GM18867 (cell line): ENCODE measurements around the gene LOXL1.
"Not testable (repeated sequence)": the region's sequence is repeated elsewhere in the genome, so short reads cannot be mapped to it uniquely, and the experiment has no call there.

Experiments
- ATAC-seq: cut with Tn5 transposase; IDR thresholded peaks from one replicate; pipeline ENCODE4 v1.9.1; 2021; ENCODE audit warnings: mild to moderate bottlenecking, moderate library complexity; ENCODE audit not compliant: unreplicated experiment

The LOXL1 gene

DNA sequence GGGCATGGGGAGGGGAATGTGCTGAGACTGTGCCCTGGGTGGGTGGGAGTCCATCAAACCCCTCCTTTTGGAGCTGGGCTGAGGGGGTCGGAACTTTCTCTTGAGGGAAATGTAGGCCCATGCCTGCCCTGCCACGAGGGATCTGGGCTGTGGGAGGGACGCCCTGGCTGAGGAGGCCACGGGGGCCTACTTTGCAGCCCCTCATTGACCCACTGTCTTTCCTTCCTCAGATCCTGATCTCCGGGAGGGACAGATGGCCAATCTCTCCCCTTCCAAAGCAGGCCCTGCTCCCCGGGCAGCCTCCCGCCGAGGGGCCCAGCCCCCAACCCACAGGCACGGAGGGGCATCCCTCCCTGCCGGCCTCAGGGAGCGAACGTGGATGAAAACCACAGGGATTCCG lies 25.3 kb downstream of the LOXL1 start:
- ATAC-seq: no peak

DNA sequence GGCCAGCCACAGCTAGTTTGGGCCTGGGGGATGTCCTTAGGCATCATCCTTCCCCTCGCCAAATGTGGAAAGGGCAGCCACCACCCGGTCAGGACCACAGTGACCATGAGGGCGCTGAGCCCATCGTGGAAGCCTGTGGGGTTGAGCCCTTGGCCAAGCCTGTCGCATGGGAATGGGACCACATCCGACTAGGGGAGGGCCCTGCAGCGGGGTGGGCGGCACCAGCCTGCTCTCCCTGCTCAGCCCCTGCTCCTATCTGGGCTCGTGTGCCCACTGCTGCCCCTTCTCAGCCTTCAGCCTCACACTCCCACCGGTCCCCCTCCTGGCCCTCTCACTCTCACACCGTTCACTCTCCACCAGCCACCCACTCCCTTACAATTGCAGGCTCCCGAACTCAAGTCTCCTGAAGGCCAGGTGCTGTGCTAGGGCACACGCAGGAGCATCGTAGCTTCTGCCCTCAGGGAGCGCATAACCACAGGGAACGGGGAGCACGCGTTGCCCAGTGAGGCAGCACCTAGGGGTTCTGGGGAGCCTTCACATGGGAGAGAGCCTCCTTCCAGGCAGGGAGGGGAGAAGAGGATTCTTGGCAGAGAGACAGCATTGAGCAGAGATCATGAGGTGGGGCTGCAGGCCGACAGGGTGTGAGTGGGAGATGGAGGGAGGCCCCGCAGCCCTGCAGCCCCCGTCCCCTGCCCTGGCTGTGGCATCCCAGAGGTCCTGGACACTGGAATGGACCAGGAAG lies 26.1 kb downstream of the LOXL1 start:
- ATAC-seq: no peak

- no peak for ATAC-seq
Observed at GRCh38 chr15:73952913-73953750, 26.9 kb downstream of the LOXL1 start.

- ATAC-seq: no peak
Observed at GRCh38 chr15:73954188-73955145, 28.2 kb downstream of the LOXL1 start.

- ATAC-seq: no peak
Observed at GRCh38 chr15:73955326-73955725, 29.1 kb downstream of the LOXL1 start.

DNA sequence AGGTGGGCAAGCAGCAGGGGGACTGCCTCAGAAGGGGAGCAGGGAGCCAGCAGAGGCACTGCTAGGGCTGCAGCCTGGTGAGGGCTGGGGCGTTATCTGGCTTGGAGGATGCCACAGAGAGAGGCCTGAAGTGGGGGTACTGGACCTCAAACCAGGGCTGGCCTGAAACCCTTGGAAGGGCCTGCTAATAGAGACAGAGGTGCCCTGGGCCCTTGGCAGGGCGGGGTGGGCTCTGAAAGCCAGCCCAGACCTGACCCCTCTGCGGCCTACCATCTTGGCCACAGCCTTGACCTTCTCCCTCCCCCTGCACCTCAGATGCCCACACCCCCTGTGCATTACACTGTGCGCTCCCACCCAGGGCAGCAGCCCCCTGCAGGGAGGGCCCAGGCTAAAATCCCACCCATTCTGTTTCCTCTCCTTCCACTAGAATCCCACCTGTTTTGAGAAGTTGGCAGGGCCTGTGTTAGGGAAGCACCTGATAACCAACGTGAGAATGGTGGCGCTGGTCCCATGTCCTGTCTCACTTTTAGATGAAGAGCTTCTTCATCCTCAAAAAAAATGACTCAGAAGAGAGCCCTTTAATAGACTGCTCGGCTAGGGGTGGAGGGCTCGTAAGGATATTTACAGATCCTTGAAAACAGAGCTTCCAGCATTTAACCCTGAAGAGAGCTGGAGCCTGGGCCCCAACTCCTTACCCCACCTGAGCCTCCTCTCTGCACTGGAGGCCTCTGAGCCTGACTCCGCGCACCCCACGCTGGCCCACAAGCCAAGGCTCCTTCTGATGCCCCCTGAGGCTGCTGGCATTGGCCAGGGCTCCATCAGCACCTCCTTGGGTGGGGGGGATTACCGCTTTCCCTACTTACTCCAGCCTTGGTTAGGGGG lies 29.8 kb downstream of the LOXL1 start:
- no peak for ATAC-seq

- ATAC-seq: no peak
Observed at GRCh38 chr15:73956743-73957135, 30.5 kb downstream of the LOXL1 start.

DNA sequence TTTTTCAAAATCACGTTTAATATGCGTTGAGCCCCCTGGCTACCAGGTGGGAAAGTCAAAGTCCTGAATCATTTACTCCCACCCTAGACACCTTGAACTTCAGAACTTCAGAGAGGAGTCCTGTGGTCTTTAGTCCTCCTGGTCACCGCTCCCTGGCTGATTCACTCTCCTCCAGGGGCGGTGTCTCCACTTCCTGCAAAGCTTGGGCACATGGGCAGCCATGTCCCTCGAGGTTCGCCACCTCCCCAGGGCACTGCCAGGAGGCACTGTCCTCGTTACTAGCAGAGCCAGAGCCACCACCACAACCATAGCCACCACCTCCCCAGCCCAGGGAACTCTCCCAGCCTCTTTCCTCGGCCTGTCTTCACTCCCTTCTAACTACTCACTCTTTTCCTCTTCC lies 31.0 kb downstream of the LOXL1 start:
- no peak for ATAC-seq

GRCh38 chr15:73957785-73958184 lies 31.5 kb downstream of the LOXL1 start:
- no peak for ATAC-seq

DNA sequence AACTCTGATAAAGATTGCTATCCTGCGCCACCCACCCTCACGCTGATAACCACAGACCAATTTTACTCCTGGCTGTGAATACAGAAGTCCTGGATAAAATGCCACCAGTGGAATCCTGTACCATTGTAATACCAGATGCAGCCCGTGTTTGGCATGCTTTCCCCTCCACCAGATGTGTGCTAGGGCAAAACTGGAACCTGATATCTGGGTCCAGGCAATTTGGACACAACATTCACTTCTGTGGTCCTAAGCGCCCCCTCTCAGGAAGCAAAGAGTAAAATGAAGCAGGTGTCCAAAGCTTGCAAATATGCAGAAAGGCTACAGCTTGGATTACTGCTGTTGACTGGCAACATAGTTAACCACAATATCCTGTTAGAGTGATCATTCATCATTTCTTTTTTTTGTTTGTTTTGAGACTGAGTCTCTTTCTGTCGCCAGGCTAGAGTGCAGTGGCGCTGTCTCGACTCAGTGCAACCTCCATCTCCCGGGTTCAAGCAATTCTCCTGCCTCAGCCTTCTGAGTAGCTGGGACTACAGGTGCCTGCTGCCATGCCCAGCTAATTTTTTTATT lies 32.8 kb downstream of the LOXL1 start:
- no peak for ATAC-seq

GRCh38 chr15:73959801-73960200 lies 33.5 kb downstream of the LOXL1 start:
- no peak for ATAC-seq

GRCh38 chr15:73960472-73961070 lies 34.3 kb downstream of the LOXL1 start:
- ATAC-seq: not testable (repeated sequence)

- no peak for ATAC-seq
Observed at GRCh38 chr15:73962433-73962832, 36.2 kb downstream of the LOXL1 start.

- peak; percentile 70 for ATAC-seq
Observed at GRCh38 chr15:73964736-73965093, 38.5 kb downstream of the LOXL1 start.

DNA sequence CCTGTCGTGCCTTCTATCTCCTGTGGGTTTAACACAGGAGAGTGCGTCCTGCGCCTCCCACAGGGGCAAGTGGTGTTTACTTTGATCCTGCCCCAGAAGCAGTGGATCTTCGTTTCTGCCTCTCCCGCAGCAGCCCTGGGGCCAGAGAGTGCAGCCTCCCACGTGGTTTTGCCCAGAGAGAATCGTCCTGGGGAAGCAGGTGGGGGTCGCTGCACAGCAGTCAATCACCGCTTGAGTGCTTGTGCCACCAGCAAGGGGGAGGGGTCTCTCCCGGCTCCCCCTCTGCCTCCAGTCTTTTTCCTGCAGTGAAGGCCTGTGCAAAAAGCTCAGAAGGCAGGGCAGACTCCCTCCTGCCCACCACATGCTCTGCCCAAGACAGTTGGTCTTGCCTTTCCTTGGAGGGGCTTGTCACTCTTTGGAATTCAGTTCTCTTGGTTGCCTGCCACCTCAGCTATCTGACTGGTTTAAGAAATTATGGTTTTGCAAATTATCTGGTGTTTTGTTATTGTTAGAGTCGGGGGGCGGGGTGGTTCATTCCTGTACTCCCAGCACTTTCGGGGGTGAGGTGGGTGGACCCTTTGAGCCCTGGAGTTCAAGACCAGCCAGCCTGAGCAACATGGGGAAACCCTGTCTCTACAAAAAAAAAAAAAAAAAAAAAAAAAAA lies 39.0 kb downstream of the LOXL1 start:
- peak; percentile 27 for ATAC-seq

GRCh38 chr15:73965758-73966113 lies 39.5 kb downstream of the LOXL1 start:
- ATAC-seq: peak; percentile 65

DNA sequence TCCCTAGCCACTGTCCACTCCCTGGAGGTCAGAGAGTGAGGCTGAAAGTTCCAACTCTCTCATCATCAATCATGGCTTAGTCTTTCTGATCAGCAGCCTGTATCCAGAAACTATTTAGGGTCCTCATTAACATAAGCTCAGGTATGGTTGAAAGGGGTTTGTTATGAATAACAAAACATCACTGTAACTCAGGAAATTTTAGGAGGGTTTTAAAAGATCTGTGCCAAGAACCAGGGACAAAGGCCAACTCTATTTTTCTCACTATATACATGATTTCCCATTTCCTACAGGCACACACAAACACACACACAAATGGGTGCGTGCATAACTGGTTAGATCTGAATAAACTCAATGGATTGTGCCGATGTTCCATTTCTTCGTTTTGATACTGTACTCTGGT lies 42.2 kb downstream of the LOXL1 start:
- ATAC-seq: no peak

DNA sequence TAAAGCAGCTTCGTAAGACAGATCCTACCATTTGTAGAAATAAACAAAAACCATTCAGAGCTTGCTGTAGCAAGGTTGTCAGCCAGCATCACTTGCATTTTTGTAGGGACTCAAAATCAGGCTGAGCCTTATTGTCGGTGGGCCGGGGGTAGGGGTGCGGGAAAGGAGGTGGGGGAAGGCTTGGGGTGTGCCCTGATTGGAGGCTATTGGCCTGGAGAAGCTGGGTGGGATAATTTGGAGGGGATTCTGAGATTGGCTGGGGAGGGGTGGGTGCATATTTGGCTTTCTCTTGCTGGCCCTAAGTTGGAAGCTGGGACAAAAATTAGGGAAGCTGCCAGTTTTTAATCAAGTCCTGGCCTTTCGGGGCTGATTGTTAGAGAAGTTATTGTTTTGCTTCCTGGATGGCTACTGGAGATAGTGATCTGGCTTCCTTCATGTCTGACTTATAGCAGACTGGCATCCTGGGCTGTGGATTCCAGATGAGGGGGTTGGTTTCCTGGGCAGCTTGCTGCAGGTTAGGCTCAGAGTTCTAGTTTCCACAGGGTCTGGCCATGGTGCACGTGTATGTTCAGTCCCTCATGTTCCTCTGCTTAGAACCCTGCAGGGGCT lies 43.0 kb downstream of the LOXL1 start:
- ATAC-seq: no peak
